Activated effector memory CD4-positive, alpha-beta T cell treated with Interleukin-2 at 50 U/mL for 16 hours (primary cell): ENCODE data around the gene LSP1.

Source experiments
- DNase-seq: peaks from one replicate; pipeline ENCODE4 v3.0.0-alpha.2; 2020

LSP1 gene

GRCh38 chr11:1825039-1825740 is 27.7 kb upstream of the LSP1 start:
- DNase-seq: no peak

DNA sequence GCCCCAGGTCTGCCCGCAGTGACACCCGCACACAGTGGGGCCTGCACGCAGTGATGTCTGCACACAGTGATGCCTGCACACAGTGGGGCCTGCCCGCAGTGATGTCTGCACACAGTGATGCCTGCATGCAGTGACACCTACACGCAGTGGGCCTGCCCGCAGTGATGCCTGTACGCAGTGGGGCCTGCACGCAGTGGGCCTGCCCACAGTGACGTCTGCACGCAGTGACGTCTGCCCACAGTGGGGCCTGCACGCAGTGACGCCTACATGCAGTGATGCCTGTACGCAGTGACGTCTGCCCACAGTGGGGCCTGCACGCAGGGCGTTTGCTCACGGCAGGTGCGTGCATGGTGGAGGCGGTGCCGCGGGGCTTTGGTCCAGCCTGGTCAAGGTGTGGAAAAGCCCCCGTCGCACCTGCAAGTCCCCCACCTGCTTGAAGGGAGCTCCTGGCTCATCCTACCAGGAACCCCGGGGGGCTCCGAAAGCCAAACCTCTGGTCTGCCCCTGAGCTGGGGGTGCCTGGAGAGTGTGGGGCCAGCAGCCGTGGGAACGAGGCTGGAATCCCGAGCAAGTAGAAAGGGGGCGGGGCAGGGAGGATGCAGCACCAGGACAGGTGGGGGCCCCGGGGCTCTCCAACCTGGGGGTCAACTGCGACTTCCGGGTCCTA is 27.0 kb upstream of the LSP1 start:
- no peak for DNase-seq

DNA sequence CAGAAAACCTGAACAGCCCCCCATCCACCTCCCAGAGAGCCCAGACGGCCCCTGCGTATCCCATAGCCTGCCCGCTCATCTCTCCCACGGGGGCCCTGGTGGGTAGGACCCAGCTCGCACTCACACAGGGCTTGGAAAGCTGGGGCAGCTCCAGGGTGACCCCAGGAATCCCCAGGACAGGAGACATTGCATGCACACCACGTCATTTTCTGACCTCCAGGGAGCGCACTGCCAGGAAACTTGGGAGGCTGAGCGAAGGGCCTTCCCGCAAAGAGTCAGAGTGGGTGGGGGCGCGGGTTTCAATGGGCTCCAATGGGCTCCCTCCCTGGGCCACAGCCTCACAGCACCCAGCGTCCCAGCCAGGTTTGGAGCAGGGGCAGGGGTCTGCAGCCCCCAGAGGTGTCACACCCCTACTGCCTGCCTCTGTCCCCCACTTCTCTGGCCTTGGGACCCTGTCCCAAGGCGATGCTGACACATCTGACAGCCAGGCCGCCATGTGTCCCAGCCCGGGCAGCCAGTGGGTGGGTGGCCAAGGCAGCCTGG is 26.3 kb upstream of the LSP1 start:
- no peak for DNase-seq

GRCh38 chr11:1827095-1827813 is 25.6 kb upstream of the LSP1 start:
- DNase-seq: no peak

DNA sequence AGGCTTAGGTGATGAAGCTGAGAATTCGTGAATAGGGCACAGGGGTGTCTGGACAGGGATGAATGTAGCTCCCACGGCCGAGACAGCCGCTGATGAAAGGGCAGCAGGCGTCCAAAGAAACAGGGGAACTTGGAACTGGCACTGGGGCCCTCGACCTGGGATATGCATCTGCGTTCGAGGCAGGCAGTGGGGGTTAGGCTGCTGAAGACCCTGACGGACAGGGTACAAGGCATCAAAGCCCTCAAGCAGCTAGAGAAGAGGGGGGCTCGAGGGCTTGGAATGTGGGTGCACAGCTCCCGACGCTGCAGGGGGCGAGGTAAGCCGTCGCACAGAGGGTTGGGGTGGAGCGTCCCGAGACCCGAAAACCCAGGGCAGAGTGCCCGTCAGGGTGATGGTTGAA is 25.0 kb upstream of the LSP1 start:
- no peak for DNase-seq

GRCh38 chr11:1828542-1828941 is 24.3 kb upstream of the LSP1 start:
- no peak for DNase-seq

- no peak for DNase-seq
Observed at GRCh38 chr11:1829039-1829820, 23.7 kb upstream of the LSP1 start.

DNA sequence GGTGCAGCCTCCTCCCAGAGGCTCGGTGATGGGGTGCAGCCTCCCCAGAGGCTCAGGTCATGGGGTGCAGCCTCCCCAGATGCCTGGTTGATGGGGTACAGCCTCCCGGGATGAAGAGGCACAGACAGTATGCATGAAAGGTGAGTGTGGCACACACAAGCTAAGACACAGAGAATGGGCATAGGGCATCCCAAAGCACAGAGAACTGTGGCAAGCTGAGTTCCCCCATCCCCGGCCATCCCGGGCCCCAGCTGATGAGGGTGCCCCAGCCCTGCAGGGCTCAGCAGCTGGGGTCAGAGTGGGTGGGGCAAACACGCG is 22.9 kb upstream of the LSP1 start:
- no peak for DNase-seq

DNA sequence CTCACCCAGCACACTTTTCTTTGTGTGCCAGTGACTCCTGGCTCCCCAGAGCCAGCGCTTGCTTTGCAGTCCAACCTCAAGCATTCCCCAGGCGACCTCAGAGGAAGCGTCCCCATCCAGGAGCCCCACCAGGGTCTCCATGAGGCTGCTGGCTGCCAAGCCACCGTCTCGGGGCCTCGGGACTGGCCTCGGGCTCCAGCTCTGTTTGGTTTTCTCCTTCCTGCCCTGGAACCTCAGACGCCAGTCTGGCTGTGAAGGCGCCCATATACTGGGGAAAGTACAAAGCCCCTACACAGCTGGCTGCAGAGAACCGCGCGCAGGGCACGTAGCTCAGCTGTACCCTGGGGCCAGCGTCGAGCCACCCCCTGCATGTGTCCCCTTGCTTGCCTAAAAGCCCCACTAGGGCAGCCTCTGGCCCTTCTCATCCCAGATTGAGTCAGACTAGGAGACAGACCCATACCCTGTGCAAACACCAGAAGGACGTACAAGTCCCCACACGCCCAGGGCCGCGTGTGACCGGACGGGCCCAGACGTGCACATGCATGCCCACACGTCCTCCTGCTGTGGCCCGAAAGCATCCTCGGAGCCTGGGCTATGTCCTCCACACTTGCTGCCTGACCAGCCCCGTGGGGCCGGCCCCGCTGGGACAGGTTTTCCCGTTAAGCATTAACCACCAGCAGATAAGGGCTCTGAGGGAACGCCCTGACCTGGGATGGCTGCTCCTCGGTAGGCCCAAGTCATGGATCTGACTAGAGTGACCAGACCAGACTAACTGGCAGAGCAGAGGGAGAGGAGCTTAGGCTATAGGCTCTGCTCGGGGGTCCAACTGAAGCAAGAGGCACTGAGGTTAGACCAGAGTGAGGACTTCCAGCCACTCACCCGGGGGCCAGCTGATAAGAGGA is 22.3 kb upstream of the LSP1 start:
- no peak for DNase-seq

DNA sequence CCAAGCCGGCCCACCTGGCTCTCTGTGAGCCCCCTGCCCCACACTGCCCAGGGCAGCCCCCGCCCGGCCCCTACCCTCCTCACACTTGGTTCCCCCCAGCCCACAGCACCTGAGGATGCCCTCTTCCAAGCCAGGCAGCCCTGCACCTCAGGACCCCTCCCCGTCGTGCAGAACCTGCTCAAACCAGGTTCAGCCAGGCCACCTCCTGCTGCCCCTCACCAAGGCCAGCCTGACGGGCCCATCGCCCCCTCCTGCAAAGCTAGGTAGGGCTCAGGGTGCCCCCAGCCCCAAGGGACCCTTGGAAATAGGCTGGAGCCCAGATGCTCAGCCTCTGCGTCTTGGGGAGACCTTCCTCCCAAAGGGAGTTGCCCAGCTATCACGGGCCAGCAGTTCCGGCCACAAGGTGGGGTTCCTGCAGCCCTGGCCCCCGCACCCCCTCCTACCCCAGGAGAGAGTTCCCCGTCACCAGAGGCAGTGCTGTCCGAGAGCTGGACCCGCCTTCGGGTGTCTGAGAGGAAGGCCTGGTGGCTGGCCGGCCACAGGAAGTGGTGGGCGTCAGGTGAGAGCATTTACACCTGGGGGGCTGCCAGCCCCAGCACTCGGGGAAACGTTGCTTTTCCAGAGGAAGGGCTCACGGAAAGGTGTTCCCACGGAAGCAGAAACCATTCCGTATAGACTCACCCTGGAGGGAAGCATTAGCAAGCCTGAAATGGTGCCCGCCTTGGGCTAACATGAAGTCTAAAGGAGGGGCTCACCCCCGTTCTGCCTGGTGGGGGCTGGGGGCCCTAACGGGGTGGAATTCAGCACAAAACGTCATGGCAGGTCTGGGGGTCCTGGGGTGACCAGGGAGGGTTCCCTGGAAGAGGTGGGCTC is 21.3 kb upstream of the LSP1 start:
- no peak for DNase-seq

DNA sequence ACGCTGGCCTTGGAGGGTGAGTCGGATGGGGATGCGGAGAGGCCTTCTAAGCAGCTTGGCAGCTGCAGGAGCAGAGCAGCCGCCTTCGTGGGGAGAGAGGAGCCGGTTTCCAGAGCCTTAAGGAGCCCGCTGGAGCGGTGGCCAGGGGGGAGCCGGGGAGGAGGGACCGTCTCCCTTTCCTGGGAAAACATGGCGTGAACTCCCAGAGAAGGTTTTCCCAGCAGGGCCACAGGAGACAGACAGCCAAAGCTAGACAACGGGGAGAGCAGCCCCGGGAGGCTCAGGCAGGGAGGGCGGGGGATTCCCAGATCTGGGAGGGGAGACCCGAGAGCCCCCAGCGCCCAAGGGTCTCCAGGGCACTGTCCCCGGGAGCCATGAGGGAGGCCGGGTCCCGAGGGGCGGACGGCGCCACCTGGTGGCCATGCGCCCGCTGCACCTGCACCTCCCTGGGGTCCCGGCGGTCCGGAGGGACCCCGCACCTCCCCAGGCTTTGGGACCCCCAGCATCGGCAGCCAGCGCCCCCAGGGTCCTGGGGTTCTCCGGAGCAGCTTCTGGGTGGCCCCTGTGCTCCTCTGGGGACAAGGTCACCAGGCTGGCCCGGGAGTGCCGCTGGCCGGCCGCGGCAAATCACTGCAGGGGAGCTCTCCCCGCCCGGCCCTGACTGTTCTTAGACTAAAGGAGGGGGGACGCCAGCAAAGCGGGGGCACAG is 20.5 kb upstream of the LSP1 start:
- DNase-seq: peak; percentile 54

DNA sequence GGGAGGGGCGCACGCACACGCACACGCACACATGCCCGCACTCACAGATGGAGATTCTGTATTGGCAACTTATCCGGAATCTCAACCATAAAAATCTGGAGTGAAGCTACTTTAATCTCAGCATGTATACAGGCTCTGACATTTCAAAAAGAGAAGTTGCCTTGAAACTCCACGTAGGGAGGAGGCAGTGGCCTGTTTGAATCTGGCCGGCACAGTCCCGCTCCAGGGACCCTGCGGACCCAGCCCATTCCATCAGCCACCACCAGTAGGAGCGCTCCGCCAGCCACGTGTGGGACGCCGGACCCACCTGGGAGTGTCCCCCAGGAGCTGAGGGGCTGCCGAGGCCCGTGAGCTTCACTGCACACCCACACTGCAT is 20.0 kb upstream of the LSP1 start:
- no peak for DNase-seq

DNA sequence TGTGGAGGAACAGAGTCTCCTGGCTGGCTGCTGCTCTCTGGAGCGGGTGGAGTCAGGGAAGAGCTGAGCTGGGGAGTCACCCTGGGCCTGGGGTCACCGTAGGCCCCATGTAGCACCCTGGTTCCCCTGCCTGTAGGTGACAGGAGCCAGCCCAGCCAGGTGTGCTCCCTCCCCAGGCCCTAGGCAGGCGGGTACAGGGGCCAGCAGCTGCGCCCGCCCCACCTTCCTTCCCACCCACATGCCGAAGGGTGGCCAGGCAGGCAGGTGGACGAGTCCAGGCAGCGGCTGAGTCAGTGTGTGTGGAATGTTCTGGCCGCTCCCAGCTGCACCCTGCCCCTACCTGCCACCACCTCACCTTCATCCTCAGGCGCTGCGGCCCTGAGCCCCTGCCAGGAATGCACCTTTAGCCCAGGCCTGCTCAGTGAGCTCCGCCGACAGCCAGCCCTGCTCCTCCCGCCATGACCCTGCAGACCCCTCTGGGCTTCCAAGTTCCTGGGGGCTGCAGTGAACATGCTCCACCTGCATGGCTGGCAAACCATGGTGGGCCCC is 18.7 kb upstream of the LSP1 start:
- DNase-seq: no peak

GRCh38 chr11:1834779-1835670 is 17.9 kb upstream of the LSP1 start, which contains the start of gene SYT8:
TSS of gene SYT8 (plus strand) at chr11:1834990. CDS start at chr11:1835106, 116 bp downstream.
- no peak for DNase-seq

DNA sequence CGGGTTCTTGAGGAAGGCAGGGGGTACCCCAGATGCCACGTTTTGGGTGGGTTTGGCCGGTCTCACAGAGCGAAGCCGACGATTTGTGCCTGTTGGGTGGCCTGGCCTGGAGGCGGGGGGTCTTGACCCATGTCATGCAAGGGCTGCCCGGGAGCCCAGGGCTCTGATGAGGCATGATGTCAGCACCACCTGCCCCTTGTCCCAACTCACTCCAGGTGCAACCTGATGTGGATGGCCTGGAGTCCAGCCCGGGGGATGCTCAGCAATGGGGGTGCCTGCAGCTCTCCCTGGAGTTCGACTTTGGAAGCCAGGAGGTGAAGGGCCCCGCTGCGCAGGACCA is 17.2 kb upstream of the LSP1 start:
- no peak for DNase-seq

GRCh38 chr11:1836011-1836945 is 16.6 kb upstream of the LSP1 start:
- no peak for DNase-seq

DNA sequence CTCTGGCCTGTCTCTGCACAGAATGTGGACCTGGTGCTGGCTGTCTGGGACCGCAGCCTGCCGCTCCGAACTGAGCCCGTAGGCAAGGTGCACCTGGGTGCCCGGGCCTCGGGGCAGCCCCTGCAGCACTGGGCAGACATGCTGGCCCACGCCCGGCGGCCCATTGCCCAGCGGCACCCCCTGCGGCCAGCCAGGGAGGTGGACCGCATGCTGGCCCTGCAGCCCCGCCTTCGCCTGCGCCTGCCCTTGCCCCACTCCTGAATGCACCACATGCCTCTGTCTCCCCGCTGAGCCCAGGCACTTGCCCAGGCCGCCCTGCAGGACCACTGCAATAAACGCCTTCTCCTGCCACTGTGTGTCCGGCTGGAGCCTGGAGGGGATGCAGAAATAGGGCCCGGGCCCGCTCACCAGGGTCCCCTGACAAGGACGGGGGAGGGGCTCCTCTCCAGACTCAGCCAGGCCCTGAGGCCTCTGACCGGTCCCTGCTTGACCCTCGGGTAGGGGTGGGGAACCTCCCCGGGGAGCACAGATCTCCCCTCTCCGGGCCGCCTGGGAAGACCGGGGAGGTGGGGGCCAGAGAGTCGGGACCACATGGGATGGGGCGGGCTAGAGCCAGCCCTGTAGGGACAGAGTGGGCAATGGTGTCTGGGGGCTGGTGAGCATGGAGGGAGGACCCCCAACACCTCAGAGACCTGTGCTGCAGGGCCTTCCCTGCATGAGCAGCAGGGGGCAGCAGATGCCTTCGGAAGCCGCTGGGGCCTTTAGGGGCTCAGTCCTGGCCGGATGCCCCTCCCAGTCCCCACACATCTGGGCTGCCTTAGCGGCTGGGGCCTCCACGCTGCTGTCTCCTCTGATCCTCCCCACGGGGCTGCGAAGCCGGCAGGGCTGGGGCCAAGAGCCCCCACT is 15.5 kb upstream of the LSP1 start:
- peak; percentile 66 for DNase-seq
